ENCODE data around the gene NAV2.

The NAV2 gene

DNA sequence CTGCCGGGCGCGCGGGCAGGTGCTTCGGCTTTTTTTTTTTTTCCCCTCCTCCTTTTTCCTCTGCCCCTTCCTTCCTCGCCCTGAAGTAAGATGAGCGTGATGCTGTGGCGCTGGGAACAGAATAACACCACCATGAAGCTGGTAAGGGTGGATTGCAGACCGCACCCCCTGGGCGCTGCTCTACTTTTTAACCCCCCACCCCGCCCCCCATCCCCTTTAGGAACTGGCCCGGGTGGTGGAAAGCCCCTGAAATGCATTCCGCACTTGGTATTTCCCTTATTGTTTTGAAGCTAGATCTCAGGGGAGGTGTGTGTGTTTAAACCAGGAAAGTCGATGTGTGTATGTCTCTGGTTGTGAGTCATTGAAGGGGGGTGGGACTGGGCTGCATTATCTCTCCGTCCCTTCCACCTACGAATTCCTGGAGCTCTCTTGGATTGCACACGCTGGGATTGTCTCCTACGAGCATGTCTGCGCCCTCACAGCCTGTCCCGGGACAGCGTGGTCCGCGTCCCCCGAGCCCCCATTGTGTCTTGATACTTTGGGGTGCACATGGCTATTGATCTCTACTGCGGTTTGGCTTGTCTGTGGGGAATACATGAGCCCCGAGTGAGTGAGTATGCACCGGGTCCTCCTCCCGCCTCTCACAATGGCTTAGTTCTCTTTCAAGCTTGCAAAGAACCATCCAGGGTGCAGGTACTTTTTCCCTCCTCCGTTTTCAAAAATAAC, 64.9 kb downstream of the NAV2 start:
- DNase-seq (ENCODE audit: low read depth, low spot score): peak; percentile 60

DNA sequence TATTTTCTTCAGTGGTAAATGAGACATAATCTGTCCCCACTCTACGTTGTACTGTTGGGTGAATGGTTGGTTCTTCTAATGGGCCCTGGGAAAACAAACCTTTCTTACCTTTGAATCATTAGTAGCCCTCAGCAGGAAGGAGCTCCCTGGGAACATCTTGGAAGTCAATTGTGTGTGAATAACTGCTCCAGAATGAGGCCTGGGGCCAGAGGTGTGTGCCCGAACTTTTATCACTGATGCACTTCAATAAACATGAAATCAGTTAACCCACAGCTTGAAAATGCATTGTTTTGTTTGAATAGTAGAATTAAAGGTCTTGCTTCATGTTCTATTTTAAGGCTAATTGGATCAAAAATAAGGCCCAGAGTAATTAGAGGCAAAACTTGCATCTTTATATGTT, 67.1 kb downstream of the NAV2 start:
- DNase-seq (ENCODE audit: low read depth, low spot score): no peak

GRCh38 chr11:19781351-19781750, 68.7 kb downstream of the NAV2 start:
- no peak for DNase-seq (ENCODE audit: low read depth, low spot score)

GRCh38 chr11:19785265-19785664, 72.6 kb downstream of the NAV2 start:
- no peak for DNase-seq (ENCODE audit: low read depth, low spot score)

- no peak for DNase-seq (ENCODE audit: low read depth, low spot score)
These were observed 74.0 kb downstream of the NAV2 start for GRCh38 chr11:19786644-19787043.

GRCh38 chr11:19788435-19788834, 75.8 kb downstream of the NAV2 start:
- no peak for DNase-seq (ENCODE audit: low read depth, low spot score)

- no peak for DNase-seq (ENCODE audit: low read depth, low spot score)
These were observed 76.6 kb downstream of the NAV2 start for GRCh38 chr11:19789245-19789644.

DNA sequence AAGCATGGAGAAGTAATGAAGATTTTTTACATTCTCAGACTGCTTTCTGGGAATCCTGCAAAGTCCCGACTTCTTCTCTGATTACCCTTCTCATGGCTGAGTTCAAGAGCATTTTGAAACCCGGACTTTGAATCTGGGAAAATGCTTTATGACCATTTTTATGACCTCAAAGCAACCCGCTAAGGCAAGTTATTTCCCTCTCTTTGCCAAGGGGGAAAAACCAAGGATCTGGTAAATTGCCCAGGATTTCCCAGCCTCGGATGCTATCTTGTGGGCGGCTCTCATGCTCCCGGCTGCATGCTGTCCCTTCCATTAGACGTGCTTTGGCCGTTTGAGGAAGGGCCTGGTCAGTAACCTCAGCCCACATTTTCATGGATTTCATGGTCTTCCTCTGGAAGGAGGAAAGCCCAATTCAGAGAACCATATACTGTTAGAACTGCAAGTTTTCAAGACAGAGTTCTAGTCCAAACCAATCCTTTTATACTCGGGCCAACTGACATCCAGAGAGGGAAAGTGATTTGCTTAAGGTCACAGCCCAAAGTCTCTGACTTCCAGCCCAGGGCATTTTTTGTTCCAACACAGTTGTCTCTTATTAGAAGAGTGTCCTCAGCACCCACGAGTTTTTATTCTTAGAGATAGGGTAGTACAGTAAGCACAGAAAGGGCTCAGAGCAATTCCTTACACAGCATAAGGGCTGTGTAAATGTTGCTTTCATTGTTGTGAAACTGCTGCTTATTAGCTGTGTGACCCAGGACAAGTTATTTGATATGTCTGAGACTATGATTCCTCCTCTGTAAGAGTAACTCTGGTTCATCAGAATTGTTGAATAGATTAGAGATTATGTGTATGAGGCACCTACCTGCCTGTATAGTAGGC, 77.4 kb downstream of the NAV2 start:
- peak; percentile 55 for DNase-seq (ENCODE audit: low read depth, low spot score)

DNA sequence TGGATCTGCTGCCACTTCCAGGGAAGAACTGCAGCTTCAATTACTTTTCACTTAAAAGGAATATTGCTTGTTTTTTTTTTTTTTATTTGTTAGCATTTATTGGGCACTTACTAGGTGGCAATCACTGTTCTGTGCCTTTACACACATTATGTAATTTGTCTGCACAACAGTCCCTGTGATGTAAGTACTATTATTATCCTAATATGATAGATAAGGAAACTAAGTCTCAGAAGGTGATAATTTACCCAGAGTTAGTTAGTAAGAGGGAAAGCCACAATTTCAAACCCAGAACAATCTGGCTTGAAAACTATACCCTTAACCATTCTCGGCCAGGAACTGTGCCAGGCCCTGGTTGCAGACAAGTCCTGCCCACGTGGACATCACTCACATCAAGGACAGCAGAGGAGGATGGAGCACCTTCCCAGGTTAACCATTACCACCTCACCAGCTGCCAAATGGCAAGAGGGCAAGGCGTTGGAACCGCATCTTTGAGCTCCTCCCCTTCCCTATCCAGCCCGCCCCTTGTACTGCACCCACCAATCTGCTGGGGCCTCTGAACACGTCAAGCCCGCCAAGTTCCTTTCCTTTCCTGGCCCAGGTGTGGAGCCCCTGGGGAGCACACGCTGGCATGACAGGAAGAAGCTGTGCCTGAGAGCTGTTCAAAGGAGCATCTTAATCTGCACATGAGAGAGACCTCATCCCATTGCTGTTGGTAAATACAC, 78.4 kb downstream of the NAV2 start:
- no peak for DNase-seq (ENCODE audit: low read depth, low spot score)

DNA sequence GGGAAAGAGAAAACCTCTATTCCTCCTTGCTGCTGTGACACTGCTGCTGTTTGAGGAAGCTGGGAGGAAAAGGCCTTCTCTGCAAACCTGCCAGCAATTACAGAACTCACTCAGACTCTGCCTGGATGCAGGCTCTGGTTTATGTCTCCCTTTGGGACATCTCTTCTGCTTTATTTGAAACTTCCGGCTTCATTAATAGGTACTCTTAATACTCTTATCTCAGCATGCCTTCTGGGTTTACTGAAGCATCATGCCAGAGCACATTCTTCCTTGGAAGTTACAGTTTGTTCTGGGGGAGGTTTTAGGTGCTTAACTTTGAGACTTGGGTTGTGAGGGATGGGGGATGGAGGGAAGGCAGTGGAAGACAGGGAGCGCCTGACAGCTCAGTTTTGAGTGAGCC, 79.9 kb downstream of the NAV2 start:
- no peak for DNase-seq (ENCODE audit: low read depth, low spot score)

GRCh38 chr11:19793326-19793725, 80.7 kb downstream of the NAV2 start:
- no peak for DNase-seq (ENCODE audit: low read depth, low spot score)

GRCh38 chr11:19794161-19794560, 81.5 kb downstream of the NAV2 start:
- no peak for DNase-seq (ENCODE audit: low read depth, low spot score)

DNA sequence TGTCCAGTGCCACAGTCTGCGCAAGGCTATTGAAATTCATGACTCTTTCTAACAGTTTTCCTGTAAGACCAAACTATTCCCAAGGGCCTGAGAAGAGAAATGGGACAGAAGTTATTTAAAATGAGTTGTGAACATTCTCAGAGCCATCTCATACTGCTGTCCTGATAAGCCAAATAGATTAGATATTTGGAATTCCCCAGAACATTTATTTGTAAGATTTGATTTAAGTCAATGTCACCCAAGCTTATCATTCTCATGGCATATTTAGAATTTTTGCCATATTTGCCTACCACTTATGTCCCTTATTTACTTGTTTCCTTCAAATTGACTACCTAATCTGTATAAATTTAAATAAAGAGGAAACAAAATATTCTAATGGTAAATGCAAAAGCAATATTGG, 82.4 kb downstream of the NAV2 start:
- no peak for DNase-seq (ENCODE audit: low read depth, low spot score)

DNA sequence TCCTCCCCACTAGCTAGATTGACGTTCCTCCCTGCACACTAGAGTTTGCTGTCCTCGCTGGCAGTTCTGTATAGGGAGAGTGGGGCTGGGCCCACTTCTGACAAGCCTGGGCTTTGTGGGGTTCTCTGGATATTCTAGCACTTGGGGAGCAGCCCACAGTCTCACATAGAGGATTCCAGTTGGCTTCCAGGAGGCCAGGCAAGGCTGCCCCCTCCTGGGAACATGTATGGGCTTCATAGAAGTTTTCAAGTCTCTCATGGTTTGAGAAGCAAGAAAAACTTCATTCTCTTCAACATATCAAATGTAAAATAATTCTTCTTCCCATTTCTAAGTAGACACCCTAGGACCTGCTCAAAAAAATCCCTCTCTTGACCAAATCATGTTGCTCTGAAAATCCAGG, 87.5 kb downstream of the NAV2 start:
- DNase-seq (ENCODE audit: low read depth, low spot score): no peak

DNA sequence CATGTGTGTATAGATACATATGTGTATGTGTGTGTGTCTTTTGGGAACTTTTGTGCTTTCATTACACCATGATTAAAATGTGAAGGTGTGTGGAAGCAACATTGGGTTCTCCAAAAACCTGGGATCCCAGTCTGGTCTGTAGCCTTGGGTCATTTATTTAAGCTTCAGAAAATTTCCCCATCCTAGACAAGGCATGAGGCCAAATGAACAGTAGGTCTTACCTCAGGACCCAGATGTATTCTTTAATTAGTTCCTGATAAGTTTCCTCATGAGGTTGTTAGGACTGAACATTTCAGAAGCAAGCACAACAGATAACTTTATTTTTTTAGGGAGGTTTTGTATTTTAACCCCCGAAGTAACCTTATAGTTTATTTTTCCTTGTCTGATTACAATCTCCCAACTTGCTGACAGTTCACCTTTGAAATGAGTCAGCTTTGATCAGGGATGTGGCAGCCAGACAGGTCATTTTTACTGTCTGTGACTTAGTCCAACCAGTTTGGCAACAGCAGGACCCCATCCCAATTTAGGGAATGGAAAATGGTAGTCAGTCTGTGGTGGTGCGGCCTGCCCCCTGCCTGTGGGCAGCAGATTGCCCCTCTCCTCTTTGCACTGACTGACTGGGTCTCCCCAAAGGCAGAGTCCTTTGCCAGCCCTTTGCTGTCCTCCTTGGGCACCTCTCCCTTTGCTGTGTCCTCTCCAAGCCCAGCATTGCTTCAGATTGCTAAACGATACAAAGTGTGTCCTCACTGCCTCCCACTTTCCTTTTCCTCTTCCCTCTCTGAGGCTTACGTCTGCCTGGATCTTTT, 88.3 kb downstream of the NAV2 start:
- no peak for DNase-seq (ENCODE audit: low read depth, low spot score)

- DNase-seq (ENCODE audit: low read depth, low spot score): no peak
These were observed 90.2 kb downstream of the NAV2 start for GRCh38 chr11:19802773-19803293.

DNA sequence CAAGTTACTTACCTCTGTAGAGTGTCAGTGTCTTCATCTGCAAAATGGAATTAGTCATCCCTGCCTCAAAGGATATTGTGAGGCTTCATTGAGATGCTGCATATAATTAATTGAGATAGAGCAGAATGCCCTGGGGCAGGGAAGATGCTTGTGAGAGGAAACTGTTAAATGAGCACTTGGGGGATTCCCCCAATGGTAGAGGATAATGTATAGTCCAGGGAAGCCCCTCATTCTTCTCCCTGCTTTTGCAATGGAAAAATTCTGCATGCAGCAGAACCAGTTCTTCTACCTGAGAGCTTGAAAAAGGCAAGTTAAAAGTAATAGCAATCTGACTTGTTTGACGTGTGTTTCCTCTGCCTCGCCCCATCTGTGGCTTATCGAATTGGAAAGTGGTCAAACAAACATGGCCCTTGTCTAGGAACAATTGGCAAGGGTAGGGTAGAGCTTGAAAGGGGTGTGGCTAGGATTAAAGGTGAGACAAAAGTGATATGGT, 90.9 kb downstream of the NAV2 start:
- DNase-seq (ENCODE audit: low read depth, low spot score): no peak

- DNase-seq (ENCODE audit: low read depth, low spot score): no peak
These were observed 92.7 kb downstream of the NAV2 start for GRCh38 chr11:19805376-19805775.

DNA sequence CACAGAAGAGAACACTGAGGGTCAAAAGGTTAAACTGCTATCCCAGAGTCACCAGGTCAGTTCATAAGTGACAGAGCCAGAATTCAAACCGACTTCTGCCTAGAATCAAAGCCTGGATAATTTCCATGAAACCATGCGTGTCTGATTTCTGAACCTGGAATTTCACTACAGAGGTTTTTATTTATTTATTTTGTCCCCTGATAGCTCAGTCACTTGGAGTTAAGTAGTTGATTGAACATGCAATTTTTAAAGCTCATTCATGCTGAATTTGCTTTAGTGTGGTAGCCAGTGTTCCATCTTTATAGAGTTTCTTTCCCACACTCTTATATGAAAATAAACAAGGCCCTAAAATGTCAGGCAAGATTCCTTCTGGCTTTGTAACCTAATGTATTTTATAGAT, 93.2 kb downstream of the NAV2 start:
- peak; percentile 61 for DNase-seq (ENCODE audit: low read depth, low spot score)

- DNase-seq (ENCODE audit: low read depth, low spot score): no peak
These were observed 93.6 kb downstream of the NAV2 start for GRCh38 chr11:19806251-19806650.
